Mesendoderm (in vitro differentiated cells): ENCODE measurements around the gene GMDS.

Experiments
- DNase-seq: peaks from one replicate; pipeline ENCODE4 v3.0.0; 2013
- H2AK5ac ChIP-seq: 2 replicates; pipeline ENCODE4 v1.6.1; 2013; ENCODE audit warnings: low read length, inconsistent platforms
- H2BK120ac ChIP-seq: 2 replicates; pipeline ENCODE4 v1.6.1; 2013; ENCODE audit warnings: low read depth, mild to moderate bottlenecking, low read length, moderate library complexity, mixed read lengths
- H2BK15ac ChIP-seq: replicated peaks from 2 replicates; pipeline ENCODE4 v1.6.1; 2013; ENCODE audit warnings: low read depth, mild to moderate bottlenecking, moderate library complexity
- H2BK5ac ChIP-seq: 2 replicates; pipeline ENCODE4 v1.6.1; 2013; ENCODE audit warnings: low read length, inconsistent platforms
- H3K18ac ChIP-seq: 2 replicates; pipeline ENCODE4 v1.6.1; 2013; ENCODE audit warnings: mild to moderate bottlenecking, low read length, mixed read lengths
- H3K23ac ChIP-seq: one replicate; pipeline ENCODE4 v1.6.1; 2013; ENCODE audit warnings: low read length
- H3K27ac ChIP-seq: 2 replicates; pipeline ENCODE4 v1.5.1; 2013; ENCODE audit warnings: low read depth, mild to moderate bottlenecking, inconsistent platforms, low read length, moderate library complexity
- H3K27me3 ChIP-seq: 2 replicates; pipeline ENCODE4 v1.6.1; 2013; ENCODE audit warnings: low read length, control low read depth, mild to moderate bottlenecking, inconsistent platforms; ENCODE audit not compliant: insufficient read depth, poor library complexity
- H3K36me3 ChIP-seq: 2 replicates; pipeline ENCODE4 v1.6.1; 2013; ENCODE audit warnings: low read length, inconsistent platforms; ENCODE audit not compliant: control insufficient read depth, insufficient read depth
- H3K4ac ChIP-seq: one replicate; pipeline ENCODE4 v1.6.1; 2013; ENCODE audit warnings: low read depth, mild to moderate bottlenecking, low read length, moderate library complexity
- H3K4me1 ChIP-seq: 2 replicates; pipeline ENCODE4 v1.6.1; 2013; ENCODE audit warnings: low read depth, low read length, inconsistent platforms; ENCODE audit not compliant: control insufficient read depth
- H3K4me2 ChIP-seq: 2 replicates; pipeline ENCODE4 v1.6.1; 2013; ENCODE audit warnings: low read length
- H3K4me3 ChIP-seq: 2 replicates; pipeline ENCODE4 v1.5.1; 2013; ENCODE audit warnings: mild to moderate bottlenecking, low read length
- H3K56ac ChIP-seq: one replicate; pipeline ENCODE4 v1.6.1; 2013; ENCODE audit warnings: low read length
- H3K79me1 ChIP-seq: 2 replicates; pipeline ENCODE4 v1.6.1; 2013; ENCODE audit warnings: low read length, inconsistent platforms
- H3K79me2 ChIP-seq: 2 replicates; pipeline ENCODE4 v1.6.1; 2013; ENCODE audit warnings: mild to moderate bottlenecking, low read length; ENCODE audit not compliant: control insufficient read depth, insufficient read depth
- H3K9ac ChIP-seq: 2 replicates; pipeline ENCODE4 v1.6.1; 2013; ENCODE audit warnings: low read length, inconsistent platforms
- H4K5ac ChIP-seq: one replicate; pipeline ENCODE4 v1.6.1; 2013; ENCODE audit warnings: low read length
- H4K8ac ChIP-seq: one replicate; pipeline ENCODE4 v1.6.1; 2013; ENCODE audit warnings: low read depth, mild to moderate bottlenecking, control low read depth, low read length, moderate library complexity
- WGBS: extraction: QIAGEN DNeasy Blood & Tissue Kit; methylation state at CpG from one replicate; pipeline ENCODE4 v1.1.7; 2013; ENCODE audit warnings: low lambda C conversion rate, missing lambda C conversion rate; ENCODE audit not compliant: insufficient coverage; ENCODE audit errors: extremely low coverage; 5-methylcytosine and 5-hydroxymethylcytosine counted together

The GMDS gene

DNA sequence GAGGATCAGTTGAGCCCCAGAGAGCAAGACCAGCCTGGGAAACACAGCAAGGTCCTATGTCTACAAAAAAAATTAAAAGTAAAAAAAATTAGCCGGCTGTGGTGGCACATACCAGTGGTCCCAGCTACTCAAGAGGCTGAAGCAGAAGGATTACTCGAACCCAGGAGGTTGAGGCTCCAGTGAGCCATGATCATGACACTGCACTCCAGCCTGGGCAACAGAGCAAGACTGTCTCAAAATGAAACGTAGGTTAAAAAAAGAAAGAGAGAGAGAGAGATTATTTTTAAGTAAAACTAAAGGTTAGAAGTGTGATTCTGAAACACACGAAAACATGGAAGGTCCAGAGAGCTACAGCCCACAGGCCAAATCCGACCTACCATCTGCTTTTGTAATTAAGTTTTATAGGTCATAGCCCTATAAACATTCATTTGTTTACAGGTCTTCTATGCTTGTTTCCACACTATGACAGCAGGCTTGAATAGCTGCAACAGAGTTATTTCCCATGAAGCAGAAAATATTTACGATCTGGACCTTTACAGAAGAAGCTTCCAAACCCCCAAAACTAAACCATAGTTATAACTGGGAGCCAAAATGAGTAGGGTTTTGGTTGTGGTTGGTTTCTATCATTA, 279.7 kb downstream of the GMDS start:
- Histone ChIP-seq H3K36me3 (no peaks in the 10 kb centered on the region), H3K23ac (no peak overlapping the region), H4K8ac (no peak overlapping the region), H3K56ac (no peak overlapping the region), H2AK5ac (no peak overlapping the region), H3K27me3 (no peaks in the 10 kb centered on the region), H2BK5ac (no peak overlapping the region), H3K4me3 (no peak overlapping the region), H2BK15ac (no peak overlapping the region), H3K4me2 (no peak overlapping the region), H3K18ac (no peak overlapping the region), H3K79me2 (no peaks in the 10 kb centered on the region), H4K5ac (no peak overlapping the region), H3K9ac (no peak overlapping the region), H3K4me1 (no peaks in the 10 kb centered on the region), H3K4ac (no peak overlapping the region), H2BK120ac (no peak overlapping the region), H3K79me1 (no peaks in the 10 kb centered on the region), H3K27ac (no peak overlapping the region)
- DNase-seq: no peak
- WGBS: 100% methylated on average over 1 of the region's 6 CpGs

DNA sequence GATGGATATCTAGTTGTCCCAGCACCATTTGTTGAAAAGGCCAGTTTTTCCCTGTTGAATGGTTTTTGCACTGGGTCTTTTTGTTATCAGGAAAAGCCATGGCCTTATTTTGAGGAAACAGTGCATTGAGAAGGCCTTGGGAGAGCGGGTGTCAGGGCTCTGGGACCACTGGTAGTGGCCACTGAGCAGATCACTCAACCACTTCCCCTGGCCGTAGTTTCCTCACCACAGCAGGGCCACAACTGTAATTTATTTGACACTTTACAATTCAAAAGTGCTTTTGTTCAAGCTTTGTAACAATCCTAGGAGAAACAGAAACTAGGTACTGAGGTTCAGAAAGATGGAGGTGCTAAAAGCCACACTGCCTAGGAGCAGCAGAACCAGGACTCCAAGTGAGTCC, 281.8 kb downstream of the GMDS start:
- Histone ChIP-seq H3K23ac (no peak overlapping the region), H3K27me3 (no peaks in the 10 kb centered on the region), H4K5ac (no peak overlapping the region), H3K36me3 (no peaks in the 10 kb centered on the region), H3K79me2 (no peaks in the 10 kb centered on the region), H2BK120ac (no peak overlapping the region), H3K9ac (no peak overlapping the region), H3K27ac (no peak overlapping the region), H4K8ac (no peak overlapping the region), H3K56ac (no peak overlapping the region), H3K4ac (no peak overlapping the region), H2BK15ac (no peak overlapping the region), H3K79me1 (no peaks in the 10 kb centered on the region), H3K18ac (no peak overlapping the region), H3K4me3 (no peak overlapping the region), H3K4me1 (no peaks in the 10 kb centered on the region), H3K4me2 (no peak overlapping the region), H2BK5ac (no peak overlapping the region), H2AK5ac (no peak overlapping the region)
- WGBS: no CpG with 5 or more reads among the region's 2 CpGs
- DNase-seq: no peak

DNA sequence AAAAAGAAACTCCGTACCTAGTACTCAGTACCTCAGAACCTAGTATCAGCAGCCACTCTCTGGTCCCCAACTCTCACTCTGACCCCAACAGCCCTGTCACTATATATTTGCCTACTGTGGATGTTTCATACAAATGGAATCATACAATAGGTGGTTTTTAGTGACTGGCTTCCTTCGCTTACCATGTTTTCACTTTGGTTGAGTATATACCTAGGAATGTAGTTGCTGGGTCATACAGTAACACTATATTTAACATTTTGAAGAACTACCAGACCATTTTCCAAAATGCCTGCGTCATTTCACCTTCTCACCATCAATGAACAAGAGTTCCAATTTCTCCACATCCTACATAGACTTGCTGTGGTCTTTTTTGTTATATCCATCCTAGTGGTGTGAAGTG, 283.2 kb downstream of the GMDS start:
- no peak overlapping the region for H2BK15ac ChIP-seq
- no peaks in the 10 kb centered on the region for H3K79me2 ChIP-seq
- no peaks in the 10 kb centered on the region for H3K27me3 ChIP-seq
- no peak overlapping the region for H3K4ac ChIP-seq
- no peak overlapping the region for H3K4me2 ChIP-seq
- WGBS: no CpG with 5 or more reads among the region's 3 CpGs
- no peak overlapping the region for H2AK5ac ChIP-seq
- no peak overlapping the region for H3K4me3 ChIP-seq
- H3K56ac ChIP-seq: no peak overlapping the region
- H4K5ac ChIP-seq: no peak overlapping the region
- no peak overlapping the region for H2BK5ac ChIP-seq
- H3K18ac ChIP-seq: no peak overlapping the region
- no peaks in the 10 kb centered on the region for H3K36me3 ChIP-seq
- no peak overlapping the region for H2BK120ac ChIP-seq
- H3K79me1 ChIP-seq: no peaks in the 10 kb centered on the region
- H4K8ac ChIP-seq: no peak overlapping the region
- no peak for DNase-seq
- no peak overlapping the region for H3K27ac ChIP-seq
- no peaks in the 10 kb centered on the region for H3K4me1 ChIP-seq
- H3K23ac ChIP-seq: no peak overlapping the region
- no peak overlapping the region for H3K9ac ChIP-seq

DNA sequence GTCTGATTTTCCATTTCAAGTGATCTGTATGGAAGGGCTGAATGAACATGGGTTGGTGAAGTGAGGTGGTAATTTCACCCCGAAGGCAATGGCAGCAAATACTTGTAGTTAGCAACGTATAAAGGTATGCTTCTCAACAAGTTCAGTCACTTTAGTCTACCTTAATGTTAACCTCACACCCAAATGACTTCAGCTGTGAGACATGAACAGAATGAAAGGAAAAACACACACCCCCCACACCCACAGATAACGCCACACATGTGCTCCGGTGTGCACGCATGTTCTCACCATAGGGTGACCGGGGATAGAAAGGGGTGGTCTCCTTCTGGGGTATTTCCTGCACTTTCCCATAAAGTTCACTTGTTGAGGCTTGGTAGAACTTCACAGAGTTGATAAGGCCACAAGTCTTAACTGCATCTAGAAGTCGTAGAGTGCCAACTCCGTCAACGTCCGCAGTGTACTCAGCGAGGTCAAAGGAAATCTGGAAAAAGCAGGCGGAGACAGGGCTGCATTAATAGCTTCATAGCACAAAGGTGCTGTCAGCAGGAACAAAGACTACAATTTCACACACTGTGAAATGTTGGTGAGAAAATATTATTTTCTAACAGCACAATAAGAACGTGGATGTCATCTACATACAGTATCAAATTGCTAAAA, 284.8 kb downstream of the GMDS start:
- no peak overlapping the region for H2BK5ac ChIP-seq
- no peak overlapping the region for H3K4me2 ChIP-seq
- no peak overlapping the region for H2AK5ac ChIP-seq
- H3K27me3 ChIP-seq: no peaks in the 10 kb centered on the region
- no peak overlapping the region for H2BK15ac ChIP-seq
- H3K23ac ChIP-seq: no peak overlapping the region
- H3K36me3 ChIP-seq: no peaks in the 10 kb centered on the region
- H3K4me1 ChIP-seq: no peaks in the 10 kb centered on the region
- no peak for DNase-seq
- H3K27ac ChIP-seq: no peak overlapping the region
- H3K79me2 ChIP-seq: no peaks in the 10 kb centered on the region
- no peak overlapping the region for H3K4me3 ChIP-seq
- no peak overlapping the region for H3K56ac ChIP-seq
- H4K5ac ChIP-seq: no peak overlapping the region
- H3K79me1 ChIP-seq: no peaks in the 10 kb centered on the region
- H3K18ac ChIP-seq: no peak overlapping the region
- no peak overlapping the region for H3K4ac ChIP-seq
- no CpG with 5 or more reads among the region's 13 CpGs for WGBS
- H2BK120ac ChIP-seq: no peak overlapping the region
- H3K9ac ChIP-seq: no peak overlapping the region
- H4K8ac ChIP-seq: no peak overlapping the region

DNA sequence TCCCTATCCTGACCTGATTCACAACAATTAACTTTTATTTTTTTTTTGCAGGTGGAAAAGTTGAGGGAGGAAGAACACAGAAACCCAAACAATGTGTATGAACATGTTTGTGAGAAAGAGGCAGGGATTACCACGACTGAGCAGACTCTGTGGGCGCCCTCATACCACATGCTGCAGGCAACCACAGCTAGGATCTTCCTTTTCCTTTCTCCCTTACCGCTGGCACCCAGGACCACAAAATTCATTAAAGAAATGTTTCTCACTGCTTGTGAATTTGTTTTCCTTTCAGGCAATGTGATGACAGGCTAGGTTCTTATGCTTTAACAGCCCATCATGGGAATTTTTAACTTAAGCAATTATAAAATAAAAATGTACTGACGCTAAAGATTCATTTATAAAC, 287.1 kb downstream of the GMDS start:
- Histone ChIP-seq H3K18ac (no peak overlapping the region), H3K4me3 (no peak overlapping the region), H2AK5ac (no peak overlapping the region), H2BK120ac (no peak overlapping the region), H3K4me1 (no peaks in the 10 kb centered on the region), H3K27me3 (no peaks in the 10 kb centered on the region), H3K4ac (no peak overlapping the region), H4K5ac (no peak overlapping the region), H3K56ac (no peak overlapping the region), H4K8ac (no peak overlapping the region), H3K27ac (no peak overlapping the region), H3K23ac (no peak overlapping the region), H2BK5ac (no peak overlapping the region), H3K4me2 (no peak overlapping the region), H3K79me1 (no peaks in the 10 kb centered on the region), H2BK15ac (no peak overlapping the region), H3K36me3 (no peaks in the 10 kb centered on the region), H3K9ac (no peak overlapping the region), H3K79me2 (no peaks in the 10 kb centered on the region)
- no CpG with 5 or more reads among the region's 4 CpGs for WGBS
- DNase-seq: no peak

DNA sequence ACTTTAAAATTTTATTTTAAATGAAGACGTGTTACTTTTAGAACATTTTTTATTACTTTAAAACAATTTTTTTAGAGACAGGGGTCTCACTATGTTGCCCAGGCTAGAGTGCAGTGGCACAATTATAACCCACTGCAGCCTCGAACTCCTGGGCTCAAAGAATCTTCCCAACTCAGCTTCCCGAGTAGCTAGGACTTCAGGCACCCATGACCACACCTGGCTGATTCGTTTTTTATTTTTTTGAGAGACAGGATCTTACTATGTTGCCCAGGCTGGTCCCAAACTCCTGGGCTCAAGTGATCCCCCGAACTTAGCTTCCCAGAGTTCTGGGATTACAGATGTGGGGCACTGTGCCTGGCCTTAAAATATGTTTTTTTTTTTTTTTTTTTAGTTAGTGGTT, 287.7 kb downstream of the GMDS start:
- no peak overlapping the region for H3K56ac ChIP-seq
- H3K79me1 ChIP-seq: no peaks in the 10 kb centered on the region
- no peak overlapping the region for H3K9ac ChIP-seq
- H3K18ac ChIP-seq: no peak overlapping the region
- H3K23ac ChIP-seq: no peak overlapping the region
- DNase-seq: no peak
- H3K4ac ChIP-seq: no peak overlapping the region
- H3K27ac ChIP-seq: no peak overlapping the region
- WGBS: no CpG with 5 or more reads among the region's 5 CpGs
- no peak overlapping the region for H2AK5ac ChIP-seq
- H2BK120ac ChIP-seq: no peak overlapping the region
- no peak overlapping the region for H2BK5ac ChIP-seq
- no peaks in the 10 kb centered on the region for H3K79me2 ChIP-seq
- H4K8ac ChIP-seq: no peak overlapping the region
- no peak overlapping the region for H2BK15ac ChIP-seq
- no peak overlapping the region for H3K4me3 ChIP-seq
- H4K5ac ChIP-seq: no peak overlapping the region
- H3K4me1 ChIP-seq: no peaks in the 10 kb centered on the region
- no peak overlapping the region for H3K4me2 ChIP-seq
- H3K36me3 ChIP-seq: no peaks in the 10 kb centered on the region
- H3K27me3 ChIP-seq: no peaks in the 10 kb centered on the region
